ENCODE results near the gene AKAP1. TPM values are rescaled to one million over a fixed set of nuclear protein-coding genes. Genes with fewer than 3 reads are reported as not detected.

The AKAP1 gene
- total RNA-seq, 2 experiments from 2014 or later = 27.3 to 28.6 TPM

- Mint-ChIP-seq H3K36me3 (ENCODE audit: low read depth) (peaks cover 5% of the 10 kb centered on the region), H3K4me1 (ENCODE audit: low read depth) (peaks cover 9% of the 10 kb centered on the region), H3K9me3 (no peaks in the 10 kb centered on the region), H3K27me3 (no peaks in the 10 kb centered on the region), H3K4me3 (no peak overlapping the region), H3K27ac (no peak overlapping the region)
- ATAC-seq = no peak
- ChIA-PET CTCF (interaction anchor here (0.8 to 1.6 kb wide), 4 partner anchors 8 to 641 kb away, joined by 3 to 4 read pairs (median 3); no protein-coding TSS in a partner anchor), POLR2A (interaction anchor here (1.2 kb wide), 1 partner anchor 9 kb away, joined by 3 read pairs; no protein-coding TSS in a partner anchor)
- intact Hi-C loops (cut with micrococcal nuclease) = no loop called here
- no peak for DNase-seq
- no peak for TF ChIP-seq CTCF (IDR thresholded peaks at IDR 0.05)
Observed at GRCh38 chr17:57106107-57106835, 21.2 kb downstream of the AKAP1 start.

- no peak for TF ChIP-seq CTCF (IDR thresholded peaks at IDR 0.05)
- no peak for DNase-seq
- Mint-ChIP-seq H3K9me3 (no peaks in the 10 kb centered on the region), H3K4me1 (ENCODE audit: low read depth) (peaks cover 3% of the 10 kb centered on the region), H3K27ac (no peak overlapping the region), H3K4me3 (no peak overlapping the region), H3K27me3 (no peaks in the 10 kb centered on the region), H3K36me3 (ENCODE audit: low read depth) (peaks cover 5% of the 10 kb centered on the region)
- ChIA-PET POLR2A (interaction anchor here (1.0 to 1.2 kb wide), 2 partner anchors 9 to 93 kb away, joined by 3 to 5 read pairs; no protein-coding TSS in a partner anchor), CTCF (interaction anchor here (0.8 to 1.2 kb wide), 4 partner anchors 8 to 726 kb away, joined by 3 to 4 read pairs (median 3); no protein-coding TSS in a partner anchor)
- no peak for ATAC-seq
- intact Hi-C loops (cut with micrococcal nuclease) = no loop called here
Observed at GRCh38 chr17:57106836-57107497, 21.9 kb downstream of the AKAP1 start.

GRCh38 chr17:57107498-57108101, 22.6 kb downstream of the AKAP1 start:
- no peak for DNase-seq
- no peak for TF ChIP-seq CTCF (IDR thresholded peaks at IDR 0.05)
- intact Hi-C loops (cut with micrococcal nuclease) = no loop called here
- POLR2A ChIA-PET = interaction anchor here (1.0 kb wide), 1 partner anchor 93 kb away, joined by 5 read pairs; no protein-coding TSS in a partner anchor
- ATAC-seq = no peak
- CTCF ChIA-PET = interaction anchor here (0.8 to 1.1 kb wide), 2 partner anchors 19 to 725 kb away, joined by 3 read pairs; no protein-coding TSS in a partner anchor
- Mint-ChIP-seq H3K9me3 (no peaks in the 10 kb centered on the region), H3K4me1 (ENCODE audit: low read depth) (no peaks in the 10 kb centered on the region), H3K36me3 (ENCODE audit: low read depth) (peaks cover 10% of the 10 kb centered on the region), H3K27ac (no peak overlapping the region), H3K4me3 (no peak overlapping the region), H3K27me3 (no peaks in the 10 kb centered on the region)

- CTCF ChIA-PET = interaction anchor here (1.1 kb wide), 1 partner anchor 632 kb away, joined by 3 read pairs; no protein-coding TSS in a partner anchor
Observed at GRCh38 chr17:57108671-57109392, 23.8 kb downstream of the AKAP1 start.

More at GRCh38 chr17:57108671-57109392, 23.8 kb downstream of the AKAP1 start:
- DNase-seq (no peak), ATAC-seq (no peak)
- TF ChIP-seq CTCF (IDR thresholded peaks at IDR 0.05) = no peak
- no peak overlapping the region for H3K4me3 Mint-ChIP-seq
- no peaks in the 10 kb centered on the region for H3K27me3 Mint-ChIP-seq
- peaks cover 16% of the 10 kb centered on the region for H3K36me3 Mint-ChIP-seq (ENCODE audit: low read depth)
- no peak overlapping the region for H3K27ac Mint-ChIP-seq
- no peaks in the 10 kb centered on the region for H3K9me3 Mint-ChIP-seq
- intact Hi-C loops (cut with micrococcal nuclease) = no loop called here
- POLR2A ChIA-PET = no interaction called here
- H3K4me1 Mint-ChIP-seq (ENCODE audit: low read depth) = no peaks in the 10 kb centered on the region
